Transverse colon (tissue), 4 donors: Measurements from ENCODE around the gene ARHGAP30. TPM values are rescaled to one million over a fixed set of nuclear protein-coding genes. Genes with fewer than 3 reads are reported as not detected.
"Not testable (repeated sequence)": the region's sequence is repeated elsewhere in the genome, so short reads cannot be mapped to it uniquely, and the experiment has no call there.

Experiments used
- DNase-seq: peaks from one replicate; pipeline ENCODE4 v3.0.0-alpha.2; 2019
- H3K27ac ChIP-seq, 4 donors: fragments of 200-600 bp; sonication (generic); 2 replicates each; pipeline ENCODE4 v1.5.1; 2016 to 2018; ENCODE audit warnings: inconsistent platforms in 4 of 4
- H3K27me3 ChIP-seq: fragments of 200-600 bp; sonication (generic); 2 replicates; pipeline ENCODE4 v1.5.1; 2017; ENCODE audit warnings: inconsistent platforms
- H3K36me3 ChIP-seq, 4 donors: fragments of 200-600 bp; sonication (generic); 2 replicates each; pipeline ENCODE4 v1.5.1; 2017 to 2019; ENCODE audit warnings: inconsistent platforms in 4 of 4
- H3K4me1 ChIP-seq, 4 donors: fragments of 200-600 bp; sonication (generic); 2 replicates each; pipeline ENCODE4 v1.5.1; 2017 to 2020; ENCODE audit warnings: inconsistent platforms in 4 of 4
- H3K4me3 ChIP-seq, 4 donors: fragments of 200-600 bp; sonication (generic); 1 replicate in 1 of 4; 2 replicates in 3 of 4; pipeline versions ENCODE4 v1.5.1 to v1.6.1; 2017 to 2019; ENCODE audit warnings: inconsistent platforms in 4 of 4
- H3K9me3 ChIP-seq, 2 donors: fragments of 200-600 bp; sonication (generic); 2 replicates each; pipeline ENCODE4 v1.5.1; 2017 to 2019; ENCODE audit warnings: inconsistent platforms in 2 of 2
- EP300 ChIP-seq: sonication (generic); formaldehyde crosslinking; IDR thresholded peaks from one replicate; pipeline ENCODE4 v1.6.1; 2017; ENCODE audit warnings: antibody characterized with exemption, low read depth
- POLR2A ChIP-seq: fragments of 450-650 bp; IDR thresholded peaks from one replicate; pipeline ENCODE4 v1.6.1; 2016; ENCODE audit warnings: antibody characterized with exemption, mild to moderate bottlenecking, moderate library complexity
- POLR2AphosphoS5 ChIP-seq, 3 donors: sonication (generic); formaldehyde crosslinking; IDR thresholded peaks; one replicate each; pipeline ENCODE4 v1.6.1; 2016; ENCODE audit warnings: antibody characterized with exemption in 3 of 3
- whole genome bisulfite sequencing, 2 donors: methylation state at CpG; one replicate each; pipeline ENCODE4 v1.1.5; 2018; ENCODE audit warnings: low coverage in 1 of 2; 5-methylcytosine and 5-hydroxymethylcytosine counted together
- in situ Hi-C, 4 donors: fragments of 200-750 bp; cut with MboI; loops; one replicate each; pipeline versions ENCODE4 v1.15.0 to v1.15.1; 2017; ENCODE audit warnings: low sequenced_read_pairs in 3 of 4, low pct_ligation_motif_present in 1 of 4, low pct_unique_long_range_greater_than_20kb in 1 of 4
- intact Hi-C: fragments of 100-400 bp; cut with DNase I; formaldehyde crosslinking; loops from one replicate; pipeline ENCODE4 v1.15.1; 2023; ENCODE audit warnings: low total_unique reads
- total RNA-seq, 4 donors: library from RNA; depleted of rRNA; stranded (reverse); fragments of >200 nt; gene quantifications; one replicate each; pipeline ENCODE4 v1.1.0, GENCODE V29; 2016
- TF ChIP-seq, protein P1 (sequence below), 5 experiments: fragments of 200-600 bp in 3 of 5; fragments of 450-650 bp in 2 of 5; sonication (generic) in 3 of 5; IDR thresholded peaks; 1 replicate in 2 of 5; 2 replicates in 3 of 5; pipeline ENCODE4 v1.5.1; 2016 to 2017; ENCODE audit warnings: antibody characterized with exemption in 5 of 5, inconsistent platforms in 3 of 5, mild to moderate bottlenecking in 2 of 5, moderate library complexity in 1 of 5

Gene ARHGAP30
- total RNA-seq, 4 donors from 2014 or later, result 0.60 to 11.0 (median 4.4) TPM

DNA sequence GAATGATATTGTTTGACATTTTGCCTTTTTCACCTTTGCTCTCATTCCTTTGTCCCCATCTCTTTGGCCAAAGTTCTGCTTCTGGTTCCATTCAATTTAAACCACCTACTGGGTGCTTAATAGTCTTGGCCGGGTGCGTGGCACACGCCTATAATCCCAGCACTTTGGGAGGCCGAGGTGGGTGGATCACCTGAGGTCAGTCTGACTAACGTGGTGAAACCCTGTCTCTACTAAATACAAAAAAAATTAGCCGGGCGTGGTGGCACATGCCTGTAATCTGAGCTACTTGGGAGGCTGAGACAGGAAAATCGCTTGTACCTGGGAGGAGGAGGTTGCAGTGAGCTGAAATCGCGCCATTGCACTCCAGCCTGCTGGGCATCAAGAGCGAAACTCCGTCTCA, 47.3 kb downstream of the ARHGAP30 start:
- WGBS, 2 donors, result 89 to 90% methylated on average over 8 to 12 of the region's 12 CpGs
- in situ Hi-C loops, intact Hi-C loops, DNase-seq, H3K36me3 ChIP-seq, H3K9me3 ChIP-seq, H3K27me3 ChIP-seq, H3K4me3 ChIP-seq: not testable (repeated sequence)
- H3K4me1 ChIP-seq, result peaks cover 0 to 32% (median 24%) of the 10 kb centered on the region in 4 donors
- H3K27ac ChIP-seq, result peak overlapping the region in 2 of 4 donors; percentile 81 to 89

DNA sequence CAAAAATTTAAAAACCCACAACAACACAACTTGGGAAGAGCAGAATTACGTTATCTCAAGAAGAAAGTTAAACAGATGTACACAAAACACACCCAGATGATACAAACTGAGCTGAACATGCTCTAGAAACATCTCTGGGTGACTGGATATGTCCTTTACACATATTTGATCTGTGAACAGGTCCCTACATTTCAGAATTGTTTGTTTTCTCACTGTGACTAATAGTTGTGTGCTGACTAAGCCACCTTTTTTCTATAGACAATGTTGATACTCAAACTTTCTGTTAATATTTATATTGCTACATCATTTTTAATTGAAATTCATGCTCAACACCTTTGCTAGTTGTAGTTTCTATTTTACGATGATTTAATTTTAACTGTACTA, 47.7 kb downstream of the ARHGAP30 start:
- H3K36me3 ChIP-seq, result no peaks in the 10 kb centered on the region
- TF ChIP-seq, protein P1, sequence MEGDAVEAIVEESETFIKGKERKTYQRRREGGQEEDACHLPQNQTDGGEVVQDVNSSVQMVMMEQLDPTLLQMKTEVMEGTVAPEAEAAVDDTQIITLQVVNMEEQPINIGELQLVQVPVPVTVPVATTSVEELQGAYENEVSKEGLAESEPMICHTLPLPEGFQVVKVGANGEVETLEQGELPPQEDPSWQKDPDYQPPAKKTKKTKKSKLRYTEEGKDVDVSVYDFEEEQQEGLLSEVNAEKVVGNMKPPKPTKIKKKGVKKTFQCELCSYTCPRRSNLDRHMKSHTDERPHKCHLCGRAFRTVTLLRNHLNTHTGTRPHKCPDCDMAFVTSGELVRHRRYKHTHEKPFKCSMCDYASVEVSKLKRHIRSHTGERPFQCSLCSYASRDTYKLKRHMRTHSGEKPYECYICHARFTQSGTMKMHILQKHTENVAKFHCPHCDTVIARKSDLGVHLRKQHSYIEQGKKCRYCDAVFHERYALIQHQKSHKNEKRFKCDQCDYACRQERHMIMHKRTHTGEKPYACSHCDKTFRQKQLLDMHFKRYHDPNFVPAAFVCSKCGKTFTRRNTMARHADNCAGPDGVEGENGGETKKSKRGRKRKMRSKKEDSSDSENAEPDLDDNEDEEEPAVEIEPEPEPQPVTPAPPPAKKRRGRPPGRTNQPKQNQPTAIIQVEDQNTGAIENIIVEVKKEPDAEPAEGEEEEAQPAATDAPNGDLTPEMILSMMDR (IDR thresholded peaks at IDR 0.05), result no peak
- no peak for TF ChIP-seq POLR2A
- TF ChIP-seq POLR2AphosphoS5 (IDR thresholded peaks at IDR 0.05), result no peak
- intact Hi-C loops, result no loop called here
- H3K27me3 ChIP-seq, result no peaks in the 10 kb centered on the region
- H3K27ac ChIP-seq, result peak overlapping the region; percentile 81 to 90 (median 86)
- no peak for DNase-seq
- peak overlapping the region in 2 of 4 donors; percentile 50 to 58 for H3K4me3 ChIP-seq
- H3K4me1 ChIP-seq, result peaks cover 0 to 35% (median 24%) of the 10 kb centered on the region in 4 donors
- no peaks in the 10 kb centered on the region for H3K9me3 ChIP-seq
- in situ Hi-C loops, result no loop called here
- 60 to 67% methylated on average over 2 of the region's 2 CpGs for WGBS, 2 donors

DNA sequence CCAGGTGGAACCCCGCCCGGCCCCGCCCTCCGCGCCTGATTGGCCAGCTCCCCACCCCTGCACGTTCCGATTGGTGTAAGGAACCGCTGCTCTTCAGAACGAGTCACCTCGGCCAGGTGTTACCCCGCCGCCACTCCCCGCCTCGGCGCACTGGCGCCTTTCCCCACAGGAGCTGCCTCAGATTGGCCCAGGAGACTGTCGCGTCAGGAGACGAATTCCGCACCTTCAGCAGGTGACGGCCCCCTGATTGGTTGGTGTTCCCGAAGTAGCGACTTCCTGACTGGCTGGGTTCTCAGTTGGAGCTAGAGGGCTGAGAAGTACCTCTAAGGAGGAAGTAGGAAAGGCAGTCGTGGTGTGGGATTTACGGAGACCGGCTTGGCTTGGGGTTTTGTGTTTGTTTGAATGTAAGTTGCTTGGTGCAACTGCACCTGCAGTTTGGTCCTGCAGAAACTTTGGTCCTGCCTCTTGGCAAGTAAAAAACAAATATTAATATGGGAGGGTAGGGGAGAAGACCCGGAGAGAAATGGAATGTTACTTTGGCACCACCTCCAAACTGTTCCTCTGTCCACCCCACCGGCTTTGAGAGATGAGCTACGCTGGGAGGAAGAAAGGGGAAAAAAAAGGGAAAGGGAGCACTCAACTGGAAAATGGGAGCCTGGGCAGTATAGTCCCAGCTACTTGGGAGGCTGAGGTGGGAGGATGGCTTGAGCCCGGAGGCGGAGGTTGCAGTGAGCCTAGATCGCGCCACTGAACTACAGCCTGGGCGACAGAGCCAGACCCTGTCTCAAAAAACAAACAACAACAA, 48.3 kb downstream of the ARHGAP30 start:
- 15 to 38% methylated on average over 9 to 31 of the region's 34 CpGs for WGBS, 2 donors
- peak; percentile 97 for DNase-seq
- in situ Hi-C loops, result no loop called here
- TF ChIP-seq EP300, result no peak
- peak; percentile 98 for TF ChIP-seq POLR2A
- TF ChIP-seq, protein P1 (IDR thresholded peaks at IDR 0.05), result no peak
- TF ChIP-seq POLR2AphosphoS5 (IDR thresholded peaks at IDR 0.05), result peak; percentile 94 to 98 (median 95)
- H3K4me1 ChIP-seq, result peaks cover 0 to 35% (median 24%) of the 10 kb centered on the region in 4 donors
- peak overlapping the region; percentile 50 to 69 (median 54) for H3K4me3 ChIP-seq
- intact Hi-C loops, result no loop called here
- H3K36me3 ChIP-seq, result no peaks in the 10 kb centered on the region
- H3K27me3 ChIP-seq, result no peaks in the 10 kb centered on the region
- peak overlapping the region; percentile 82 to 90 (median 90) for H3K27ac ChIP-seq
- no peaks in the 10 kb centered on the region for H3K9me3 ChIP-seq

DNA sequence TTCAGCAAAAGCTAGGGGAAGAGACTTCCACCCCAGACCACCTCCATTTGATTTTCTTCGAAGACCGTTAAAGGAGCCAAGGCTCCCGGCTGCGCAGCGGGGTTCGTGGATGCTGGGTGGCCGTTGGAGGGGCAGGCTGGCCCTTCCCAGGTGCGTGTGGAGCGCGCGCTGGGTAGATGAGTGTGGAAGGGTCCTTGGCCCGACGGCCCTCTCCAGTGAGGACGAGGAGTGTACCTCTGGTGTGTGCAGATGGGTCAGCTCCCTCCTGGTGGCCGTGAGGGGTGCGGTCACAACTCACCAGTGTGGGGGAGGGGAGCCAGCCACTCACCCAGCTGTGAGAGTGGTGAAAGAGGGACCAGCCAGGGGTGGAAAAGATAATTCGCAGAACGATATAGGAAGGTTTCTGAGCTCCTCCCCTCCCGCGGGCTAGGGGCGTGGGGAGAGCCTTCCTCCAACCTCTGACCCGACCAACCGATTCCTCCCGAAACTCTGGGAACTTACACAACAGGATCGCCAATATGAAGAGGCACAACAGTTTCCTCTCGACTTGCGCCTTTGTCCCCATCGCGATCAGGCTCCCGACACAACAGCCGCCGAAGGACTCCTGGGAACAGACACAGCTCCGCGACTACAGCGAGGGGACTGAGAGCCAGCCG, 49.1 kb downstream of the ARHGAP30 start, which contains the start of gene F11R:
Gene F11R, minus strand, starts transcription at position 644 of the 656 bp plus-strand sequence. Its CDS starts 79 bp downstream, at position 565.
- Histone ChIP-seq H3K4me3 (peak within 1 kb of the TSS; percentile 50 to 69 (median 54)), H3K27ac (peak within 1 kb of the TSS; percentile 82 to 90 (median 90)), H3K27me3 (no peaks in the 10 kb centered on the region), H3K9me3 (no peaks in the 10 kb centered on the region), H3K4me1 (peaks cover 0 to 35% (median 24%) of the 10 kb centered on the region in 4 donors), H3K36me3 (no peaks in the 10 kb centered on the region)
- WGBS, 2 donors, result 3% methylated on average over 36 of the region's 36 CpGs; no CpG with 5 or more reads in 1 of the 2 donors
- in situ Hi-C loops (no loop called here), intact Hi-C loops (no loop called here)
- TF ChIP-seq, protein P1 (IDR thresholded peaks at IDR 0.05), result peak in 4 of 5 experiments; percentile 5 to 75 (median 47)
- TF ChIP-seq POLR2AphosphoS5 (IDR thresholded peaks at IDR 0.05) (peak; percentile 2 to 56 (median 4)), EP300 (no peak), POLR2A (peak; percentile 89)
- peak; percentile 75 for DNase-seq
